ENCODE results near the gene RPF1.

Gene RPF1

GRCh38 chr1:84467298-84467697 lies 11.8 kb upstream of the RPF1 start:
- Mint-ChIP-seq H3K4me3 (no peak overlapping the region), H3K27me3 (peaks cover 46% of the 10 kb centered on the region)
- no peak for ATAC-seq

GRCh38 chr1:84476225-84476624 lies 2.8 kb upstream of the RPF1 start:
- Mint-ChIP-seq H3K4me1 (peaks cover 18% of the 10 kb centered on the region), H3K36me3 (ENCODE audit: low read depth) (peaks cover 10% of the 10 kb centered on the region), H3K27ac (no peak overlapping the region), H3K9me3 (peaks cover 17% of the 10 kb centered on the region), H3K4me3 (no peak overlapping the region), H3K27me3 (peaks cover 40% of the 10 kb centered on the region)
- DNase-seq, result no peak
- no peak for ATAC-seq

More at GRCh38 chr1:84467298-84467697, 11.8 kb upstream of the RPF1 start:
- Mint-ChIP-seq H3K4me1 (no peaks in the 10 kb centered on the region), H3K27ac (no peak overlapping the region), H3K9me3 (no peaks in the 10 kb centered on the region), H3K36me3 (ENCODE audit: low read depth) (no peaks in the 10 kb centered on the region)
- DNase-seq, result no peak

DNA sequence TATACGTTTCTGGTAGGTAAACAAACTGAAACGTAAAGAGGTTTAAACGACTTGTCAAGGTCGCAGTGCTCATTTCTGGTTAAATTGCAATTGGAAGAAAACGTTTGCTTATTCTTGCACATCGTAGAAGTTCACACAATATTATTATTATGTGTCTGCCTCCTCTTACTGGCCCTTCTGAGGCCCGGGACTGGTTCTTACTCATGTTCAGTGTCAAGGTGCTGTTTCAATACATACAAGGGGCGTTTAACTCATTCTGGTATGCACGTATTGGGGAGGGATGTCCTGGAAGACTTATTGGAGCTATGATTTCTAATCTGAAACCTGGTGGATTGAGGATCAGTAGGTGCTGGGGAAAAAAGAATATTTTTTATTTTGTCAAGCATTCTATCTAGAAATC lies 932 bp downstream of the RPF1 start:
- Mint-ChIP-seq H3K9me3 (peaks cover 17% of the 10 kb centered on the region), H3K36me3 (ENCODE audit: low read depth) (peaks cover 40% of the 10 kb centered on the region), H3K27ac (peak overlapping the region; percentile 97), H3K27me3 (peaks cover 20% of the 10 kb centered on the region), H3K4me3 (peak overlapping the region; percentile 98), H3K4me1 (peaks cover 41% of the 10 kb centered on the region)
- ATAC-seq, result no peak
- DNase-seq, result no peak

GRCh38 chr1:84480650-84481049 lies 1.6 kb downstream of the RPF1 start:
- no peak for ATAC-seq
- Mint-ChIP-seq H3K9me3 (peaks cover 17% of the 10 kb centered on the region), H3K36me3 (ENCODE audit: low read depth) (peaks cover 46% of the 10 kb centered on the region), H3K27me3 (peaks cover 17% of the 10 kb centered on the region), H3K27ac (no peak overlapping the region), H3K4me3 (peak overlapping the region; percentile 98), H3K4me1 (peaks cover 46% of the 10 kb centered on the region)
- DNase-seq, result no peak

DNA sequence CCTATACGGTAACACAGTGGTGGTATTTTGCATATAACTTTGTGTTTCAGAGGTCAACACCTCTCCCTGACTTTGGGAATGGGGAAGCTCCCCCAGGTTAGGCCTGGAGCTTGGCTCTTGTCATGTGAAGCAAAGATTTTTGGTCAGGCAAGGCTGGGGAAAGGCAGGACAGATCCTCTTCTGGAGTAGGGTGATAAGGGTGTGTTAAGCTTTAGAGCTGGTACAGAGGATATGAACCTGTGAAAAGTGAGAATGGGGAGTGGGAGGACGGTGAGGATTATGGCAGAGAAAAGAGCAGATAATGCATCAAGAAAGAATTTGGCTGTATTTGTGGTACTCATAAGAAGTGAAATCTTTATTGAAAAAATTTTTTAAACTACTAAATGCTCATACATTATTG lies 2.3 kb downstream of the RPF1 start:
- H3K9me3 Mint-ChIP-seq, result peaks cover 21% of the 10 kb centered on the region
- ATAC-seq, result no peak
- peaks cover 52% of the 10 kb centered on the region for H3K4me1 Mint-ChIP-seq
- peak overlapping the region; percentile 59 for H3K4me3 Mint-ChIP-seq
- H3K27ac Mint-ChIP-seq, result no peak overlapping the region
- DNase-seq, result no peak
- H3K27me3 Mint-ChIP-seq, result peaks cover 12% of the 10 kb centered on the region
- H3K36me3 Mint-ChIP-seq (ENCODE audit: low read depth), result peaks cover 51% of the 10 kb centered on the region

- no peak for DNase-seq
- H3K4me1 Mint-ChIP-seq, result peaks cover 29% of the 10 kb centered on the region
- H3K27ac Mint-ChIP-seq, result no peak overlapping the region
- ATAC-seq, result no peak
- H3K36me3 Mint-ChIP-seq (ENCODE audit: low read depth), result peaks cover 58% of the 10 kb centered on the region
- no peak overlapping the region for H3K4me3 Mint-ChIP-seq
- H3K27me3 Mint-ChIP-seq, result no peaks in the 10 kb centered on the region
- H3K9me3 Mint-ChIP-seq, result peaks cover 4% of the 10 kb centered on the region
Observed at GRCh38 chr1:84488107-84488506, 9.0 kb downstream of the RPF1 start.

GRCh38 chr1:84489766-84490165 lies 10.7 kb downstream of the RPF1 start:
- DNase-seq (no peak), ATAC-seq (no peak)
- H3K27ac Mint-ChIP-seq, result no peak overlapping the region
- peaks cover 4% of the 10 kb centered on the region for H3K9me3 Mint-ChIP-seq
- H3K27me3 Mint-ChIP-seq, result no peaks in the 10 kb centered on the region
- peaks cover 27% of the 10 kb centered on the region for H3K4me1 Mint-ChIP-seq
- H3K4me3 Mint-ChIP-seq, result no peak overlapping the region
- H3K36me3 Mint-ChIP-seq (ENCODE audit: low read depth), result peaks cover 50% of the 10 kb centered on the region

DNA sequence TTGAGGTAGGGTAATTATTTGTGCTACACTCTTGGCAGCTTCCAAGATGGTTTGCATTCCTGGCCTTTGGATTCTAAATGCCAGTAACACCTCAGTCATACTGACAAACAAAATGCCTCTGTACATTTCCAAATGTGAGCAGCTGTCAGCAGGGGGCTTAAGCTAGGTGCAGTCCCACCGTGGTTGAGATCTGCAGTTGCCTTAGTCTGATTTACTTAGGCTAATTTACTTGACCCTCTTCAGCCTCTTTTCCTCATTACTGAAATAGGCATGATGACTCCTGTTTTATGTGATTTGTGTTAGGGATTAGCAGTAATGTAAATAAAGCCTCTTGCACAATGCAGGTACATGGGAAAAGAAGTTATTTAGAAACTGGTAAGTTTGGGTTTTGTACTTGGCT lies 13.7 kb downstream of the RPF1 start:
- ATAC-seq (no peak), DNase-seq (no peak)
- Mint-ChIP-seq H3K27ac (no peak overlapping the region), H3K9me3 (no peaks in the 10 kb centered on the region), H3K36me3 (ENCODE audit: low read depth) (peaks cover 53% of the 10 kb centered on the region), H3K4me1 (peaks cover 9% of the 10 kb centered on the region), H3K4me3 (no peak overlapping the region), H3K27me3 (no peaks in the 10 kb centered on the region)

DNA sequence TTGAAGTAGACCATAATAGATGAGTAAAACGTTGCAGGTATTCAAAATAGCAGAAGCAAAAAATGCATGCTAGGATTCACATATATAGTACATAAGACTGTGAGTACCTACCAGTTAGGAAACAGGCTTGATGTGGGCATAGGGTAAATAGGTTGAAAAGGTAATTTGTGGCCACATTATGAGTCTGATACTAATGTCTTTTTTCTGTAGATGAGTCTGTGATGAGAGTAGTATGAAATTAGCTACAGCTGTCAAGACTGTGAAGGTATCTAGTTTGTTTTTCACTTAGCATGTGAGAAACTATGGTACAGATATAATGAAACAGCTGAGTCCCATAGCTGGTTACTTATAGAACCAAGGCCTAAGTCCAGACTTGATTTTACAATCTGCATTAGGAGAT lies 14.7 kb downstream of the RPF1 start:
- Mint-ChIP-seq H3K9me3 (no peaks in the 10 kb centered on the region), H3K36me3 (ENCODE audit: low read depth) (peaks cover 61% of the 10 kb centered on the region), H3K4me1 (peaks cover 17% of the 10 kb centered on the region), H3K27me3 (no peaks in the 10 kb centered on the region), H3K4me3 (no peak overlapping the region), H3K27ac (no peak overlapping the region)
- DNase-seq (no peak), ATAC-seq (no peak)

- H3K27ac Mint-ChIP-seq, result no peak overlapping the region
- H3K27me3 Mint-ChIP-seq, result no peaks in the 10 kb centered on the region
- DNase-seq, result no peak
- no peak for ATAC-seq
- peaks cover 56% of the 10 kb centered on the region for H3K36me3 Mint-ChIP-seq (ENCODE audit: low read depth)
- H3K4me3 Mint-ChIP-seq, result no peak overlapping the region
- H3K9me3 Mint-ChIP-seq, result no peaks in the 10 kb centered on the region
- peaks cover 23% of the 10 kb centered on the region for H3K4me1 Mint-ChIP-seq
Observed at GRCh38 chr1:84496498-84496897, 17.4 kb downstream of the RPF1 start.

DNA sequence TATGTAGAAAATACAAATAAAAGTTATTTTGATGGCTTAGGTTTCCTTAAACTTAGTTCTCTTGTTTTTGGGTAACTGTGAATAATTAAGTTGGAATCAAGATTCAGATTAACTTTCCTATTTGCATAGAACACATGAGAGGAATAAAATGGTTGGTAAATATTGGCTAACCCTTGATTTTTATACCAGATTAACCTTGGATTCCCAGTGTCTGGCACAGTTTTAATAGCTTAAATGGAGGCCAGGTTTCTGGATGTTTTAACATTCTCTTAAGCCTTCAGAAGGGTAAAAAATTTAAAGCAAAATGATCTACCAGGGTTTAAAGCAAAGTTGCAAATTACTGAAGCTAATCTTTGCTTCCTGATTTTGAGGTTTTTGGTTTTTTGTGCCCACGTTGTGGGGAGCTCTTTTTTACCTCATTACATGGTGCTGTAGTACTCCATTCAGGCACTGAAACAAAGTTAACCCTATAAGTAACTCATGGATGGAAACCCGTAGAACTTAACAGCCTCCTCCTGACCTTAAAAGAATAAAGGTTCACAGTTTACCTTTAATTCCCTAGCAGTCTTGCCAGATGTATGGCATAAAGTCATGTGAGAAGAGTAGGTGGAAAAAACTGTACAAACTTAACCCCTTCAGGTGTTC lies 18.7 kb downstream of the RPF1 start:
- peak; percentile 40 for ATAC-seq
- DNase-seq, result no peak
- Mint-ChIP-seq H3K4me3 (no peak overlapping the region), H3K36me3 (ENCODE audit: low read depth) (peaks cover 49% of the 10 kb centered on the region), H3K27me3 (no peaks in the 10 kb centered on the region), H3K27ac (peak overlapping the region; percentile 30), H3K9me3 (no peaks in the 10 kb centered on the region), H3K4me1 (peaks cover 32% of the 10 kb centered on the region)

GRCh38 chr1:84502927-84503326 lies 23.9 kb downstream of the RPF1 start:
- DNase-seq (no peak), ATAC-seq (no peak)
- H3K27ac Mint-ChIP-seq, result no peak overlapping the region
- no peaks in the 10 kb centered on the region for H3K9me3 Mint-ChIP-seq
- no peak overlapping the region for H3K4me3 Mint-ChIP-seq
- no peaks in the 10 kb centered on the region for H3K27me3 Mint-ChIP-seq
- H3K36me3 Mint-ChIP-seq (ENCODE audit: low read depth), result peaks cover 28% of the 10 kb centered on the region
- peaks cover 54% of the 10 kb centered on the region for H3K4me1 Mint-ChIP-seq

DNA sequence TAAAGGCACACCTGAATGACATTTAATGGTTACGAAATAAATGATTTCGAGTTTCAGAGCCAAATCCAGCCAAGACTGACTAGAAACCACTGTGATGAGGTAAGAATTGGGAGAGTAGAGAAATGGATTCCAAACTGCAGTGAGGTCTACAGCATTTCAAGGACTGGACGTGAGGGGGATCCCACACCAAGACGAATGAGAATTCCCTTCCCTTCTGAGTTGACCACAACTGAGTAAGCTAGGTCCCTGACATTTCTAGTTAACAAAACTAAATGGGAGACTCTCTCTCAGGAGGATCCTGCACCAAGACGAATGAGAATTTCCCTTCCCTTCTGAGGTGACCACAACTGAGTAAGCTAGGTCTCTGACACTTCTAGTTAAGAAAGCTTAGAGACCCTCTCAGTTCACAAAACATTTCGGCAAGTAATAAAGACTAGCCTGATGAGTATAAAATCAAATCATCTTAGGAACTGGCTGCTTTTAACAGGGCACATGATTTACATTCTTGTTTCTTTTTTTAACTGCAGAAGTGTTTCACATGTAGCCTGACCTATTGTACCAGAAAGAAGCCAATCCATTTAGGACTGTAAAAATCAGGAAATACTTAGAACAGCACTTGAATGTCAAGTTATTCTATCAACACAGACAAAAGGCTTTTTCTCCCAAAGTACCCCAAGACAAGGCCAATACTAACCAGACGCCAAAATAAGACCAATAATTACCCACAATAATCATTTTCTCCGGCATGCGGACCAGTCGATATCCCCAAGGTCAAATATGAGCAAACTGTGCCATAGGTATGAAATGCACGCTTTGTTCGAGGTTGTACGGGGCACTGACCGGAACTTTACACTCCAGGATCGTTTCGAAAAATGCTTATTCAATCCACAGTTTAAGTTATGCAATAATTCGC lies 25.8 kb downstream of the RPF1 start:
- Mint-ChIP-seq H3K9me3 (no peaks in the 10 kb centered on the region), H3K27me3 (no peaks in the 10 kb centered on the region), H3K4me1 (peaks cover 50% of the 10 kb centered on the region), H3K27ac (peak overlapping the region; percentile 96), H3K36me3 (ENCODE audit: low read depth) (peaks cover 23% of the 10 kb centered on the region), H3K4me3 (peak overlapping the region; percentile 97)
- DNase-seq, result no peak
- ATAC-seq, result peak; percentile 51

DNA sequence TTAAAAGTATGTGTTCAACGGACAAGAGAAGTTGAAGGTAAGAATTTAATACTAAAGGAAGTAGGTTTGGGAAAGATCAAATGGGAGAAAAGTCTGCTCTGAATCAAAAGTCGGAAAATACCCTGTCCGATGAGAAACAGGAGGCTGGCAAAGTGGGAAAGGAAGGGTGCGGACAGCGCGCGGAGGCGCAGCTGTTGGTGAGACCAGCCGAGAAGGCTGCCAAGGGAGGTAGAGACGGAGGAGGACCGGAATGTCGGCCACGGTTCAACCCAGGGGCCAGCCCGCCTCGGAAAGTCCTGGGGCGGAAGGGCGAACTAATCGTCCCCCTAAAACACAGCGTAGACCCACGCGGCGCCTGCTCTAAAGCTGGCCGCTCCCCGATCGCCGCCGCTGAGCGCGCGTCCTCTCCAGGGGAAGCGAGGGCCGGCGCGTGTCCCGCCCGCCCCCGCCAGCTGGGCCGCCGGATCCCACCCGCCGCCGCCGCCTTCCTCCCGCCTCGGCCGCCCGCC lies 26.5 kb downstream of the RPF1 start:
- H3K27ac Mint-ChIP-seq, result peak overlapping the region; percentile 98
- DNase-seq (no peak), ATAC-seq (peak; percentile 13)
- H3K27me3 Mint-ChIP-seq, result no peaks in the 10 kb centered on the region
- H3K36me3 Mint-ChIP-seq (ENCODE audit: low read depth), result peaks cover 20% of the 10 kb centered on the region
- peaks cover 49% of the 10 kb centered on the region for H3K4me1 Mint-ChIP-seq
- no peaks in the 10 kb centered on the region for H3K9me3 Mint-ChIP-seq
- H3K4me3 Mint-ChIP-seq, result peak overlapping the region; percentile 97

All from activated naive CD8-positive, alpha-beta T cell treated with anti-CD3 and anti-CD28 coated beads, Interleukin-2, amount 50 U/mL, for 24 hours (primary cell).